CD4-positive, alpha-beta T cell treated with Interferon alpha-2 for 1 hour (primary cell): ENCODE data around the gene PRPF39.
"Not testable (repeated sequence)": the region's sequence is repeated elsewhere in the genome, so short reads cannot be mapped to it uniquely, and the experiment has no call there.

Source experiments
- DNase-seq, 2 donors: peaks; one replicate each; pipeline ENCODE4 v3.0.0-alpha.2; 2020 to 2022

Gene PRPF39

DNA sequence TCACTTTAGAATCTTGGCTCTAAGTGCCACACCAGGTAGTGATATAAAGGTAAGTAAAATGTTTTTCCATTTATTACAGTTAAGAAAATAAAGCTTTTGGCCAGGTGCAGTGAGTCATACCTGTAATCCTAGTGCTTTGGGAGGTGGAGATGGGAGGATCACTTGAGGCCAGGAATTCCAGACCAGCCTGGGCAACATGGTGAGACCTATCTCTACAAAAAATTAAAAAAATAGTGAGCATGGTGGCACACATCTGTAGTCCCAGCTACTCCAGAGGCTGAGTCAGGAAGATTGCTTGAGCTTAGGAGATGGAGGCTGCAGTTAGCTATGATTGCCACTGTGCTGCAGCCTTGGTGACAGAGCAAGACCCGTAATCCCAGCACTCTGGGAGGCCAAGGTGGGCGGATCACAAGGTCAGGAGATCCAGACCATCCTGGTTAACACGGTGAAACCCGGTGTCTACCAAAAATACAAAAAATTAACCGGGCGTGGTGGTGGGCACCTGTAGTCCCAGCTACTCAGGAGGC, 56.8 kb downstream of the PRPF39 start:
- no peak for DNase-seq

DNA sequence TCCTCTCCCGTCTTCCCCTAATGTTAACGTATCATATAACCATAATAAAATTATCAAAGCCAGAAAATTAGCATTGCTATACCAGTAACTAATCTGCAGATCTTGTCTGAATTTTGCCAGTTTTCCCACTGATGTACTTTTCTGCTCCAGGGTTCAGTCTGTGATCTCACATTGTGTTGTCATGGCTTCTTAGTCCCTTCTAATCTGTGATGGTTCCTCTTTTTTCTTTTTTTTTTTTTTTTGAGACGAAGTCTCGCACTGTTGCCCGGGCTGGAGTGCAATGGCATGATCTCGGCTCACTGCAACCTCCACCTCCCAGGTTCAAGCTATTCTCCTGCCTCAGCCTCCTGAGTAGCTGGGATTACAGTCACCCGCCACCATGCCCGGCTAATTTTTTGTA, 58.2 kb downstream of the PRPF39 start:
- DNase-seq, result not testable (repeated sequence)

- DNase-seq, result no peak
Measured at GRCh38 chr14:45144658-45145057, 60.7 kb downstream of the PRPF39 start.

- no peak for DNase-seq
Measured at GRCh38 chr14:45145214-45145613, 61.3 kb downstream of the PRPF39 start.

- DNase-seq, result no peak
Measured at GRCh38 chr14:45149602-45150001, 65.7 kb downstream of the PRPF39 start.

DNA sequence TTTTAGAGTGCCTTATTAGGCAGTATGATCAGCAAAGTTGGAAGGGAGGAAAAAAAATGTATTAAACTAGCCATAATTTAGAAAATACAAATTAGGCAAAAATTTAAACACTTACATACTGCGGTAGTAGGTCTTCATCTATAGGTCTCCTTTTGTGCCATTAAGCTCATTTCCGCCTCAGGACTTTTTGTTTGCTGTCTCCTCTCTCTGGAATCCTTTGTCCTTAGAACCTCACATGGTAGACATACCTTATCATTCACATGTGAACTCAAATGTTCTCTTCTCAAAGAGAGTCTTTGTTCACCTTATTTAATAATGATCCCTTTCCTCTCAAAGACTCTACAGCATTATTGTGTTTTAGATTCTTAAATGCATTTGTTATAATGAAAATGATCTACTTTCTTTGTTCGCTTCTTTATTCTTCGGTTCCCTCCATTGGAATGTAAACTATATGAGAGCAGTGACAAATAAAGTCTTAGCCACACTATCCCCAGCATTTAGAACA, 66.5 kb downstream of the PRPF39 start:
- no peak for DNase-seq

DNA sequence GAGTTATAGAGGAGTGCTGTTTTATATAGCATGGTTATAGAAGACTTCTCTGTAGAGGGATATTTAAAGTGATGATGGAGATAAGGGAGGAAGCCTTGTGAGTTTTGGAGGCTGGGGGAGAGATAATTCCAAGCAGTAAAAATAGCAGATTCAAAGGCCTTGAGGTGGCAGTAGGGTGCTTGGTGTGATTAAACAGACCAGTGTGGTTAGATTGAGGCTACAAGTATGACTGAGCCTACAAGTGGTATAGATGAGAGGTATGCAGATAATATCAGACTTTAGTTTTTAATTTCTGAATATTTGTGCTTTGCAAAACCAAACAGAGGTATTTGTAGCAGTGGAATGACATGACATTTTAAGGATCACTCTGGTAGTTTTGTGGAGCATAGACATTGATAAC, 72.2 kb downstream of the PRPF39 start:
- no peak for DNase-seq
